HCT116 (cell line): ENCODE results near the gene MBD3L2B.
"Not testable (repeated sequence)": the region's sequence is repeated elsewhere in the genome, so short reads cannot be mapped to it uniquely, and the experiment has no call there.

ENCODE experiments used
- CTCF ChIP-seq, 3 experiments: fragments of 200-600 bp in 1 of 3; sonication (generic) in 1 of 3; IDR thresholded peaks in 2 of 3; conservative IDR thresholded peaks in 1 of 3; 2 replicates each; pipeline ENCODE4 v1.5.1; 2012 to 2017; ENCODE audit warnings: low read depth in 2 of 3, low read length in 2 of 3, antibody characterized with exemption in 1 of 3, borderline replicate concordance in 1 of 3, control low read depth in 1 of 3, mild to moderate bottlenecking in 1 of 3, mixed read lengths in 1 of 3, mixed run types in 1 of 3, moderate library complexity in 1 of 3; ENCODE audit not compliant: insufficient read depth in 1 of 3
- EGR1 ChIP-seq: IDR thresholded peaks from 2 replicates; pipeline ENCODE4 v1.6.1; 2012; ENCODE audit warnings: low read depth
- ELF1 ChIP-seq: IDR thresholded peaks from 2 replicates; pipeline ENCODE4 v1.6.1; 2012; ENCODE audit warnings: low read depth, borderline replicate concordance
- EZH2phosphoT487 ChIP-seq: fragments of 200-600 bp; IDR thresholded peaks from 2 replicates; pipeline ENCODE4 v1.6.1; 2018; ENCODE audit warnings: antibody characterized with exemption, borderline replicate concordance
- POLR2A ChIP-seq: IDR thresholded peaks from 2 replicates; pipeline ENCODE4 v1.7.0; 2011; ENCODE audit warnings: borderline replicate concordance; ENCODE audit not compliant: insufficient read depth, insufficient read length; ENCODE audit errors: extremely low read depth
- POLR2AphosphoS5 ChIP-seq: IDR thresholded peaks from 2 replicates; pipeline ENCODE4 v1.6.1; 2011; ENCODE audit warnings: mild to moderate bottlenecking, low read depth, low read length, moderate library complexity
- REST ChIP-seq: IDR thresholded peaks from 2 replicates; pipeline ENCODE4 v1.6.1; 2012; ENCODE audit warnings: low read depth
- SIN3A ChIP-seq: IDR thresholded peaks from 2 replicates; pipeline ENCODE4 v1.6.1; 2012; ENCODE audit warnings: low read depth
- SRF ChIP-seq: IDR thresholded peaks from 2 replicates; pipeline ENCODE4 v1.6.1; 2012; ENCODE audit warnings: low read depth
- TCF7L2 ChIP-seq: IDR thresholded peaks from 2 replicates; pipeline ENCODE4 v1.7.0; 2011; ENCODE audit warnings: borderline replicate concordance, inconsistent platforms; ENCODE audit not compliant: insufficient read depth, insufficient read length; ENCODE audit errors: extremely low read depth
- ZBTB33 ChIP-seq: IDR thresholded peaks from 2 replicates; pipeline ENCODE4 v1.6.1; 2011; ENCODE audit warnings: mild to moderate bottlenecking, low read length, moderate library complexity; ENCODE audit not compliant: insufficient replicate concordance; ENCODE audit errors: extremely low read depth
- ZNF274 ChIP-seq: fragments of 200-500 bp; sonication (Bioruptor generic); IDR thresholded peaks from 2 replicates; pipeline ENCODE4 v1.6.1; 2014; ENCODE audit warnings: mild to moderate bottlenecking, low read depth, low read length, inconsistent platforms

- TF ChIP-seq POLR2AphosphoS5; CTCF (IDR thresholded peaks at IDR 0.05 in 2 of 3, conservative IDR thresholded peaks at IDR 0.05 in 1 of 3; ENCODE audit: borderline replicate concordance in 1 of 3, insufficient read depth in 1 of 3, low read depth in 2 of 3, low read length in 2 of 3); REST; SRF; EGR1; TCF7L2; EZH2phosphoT487; ZNF274; POLR2A; SIN3A; ZBTB33; ELF1: not testable (repeated sequence)
These were observed 9.0 kb upstream of the MBD3L2B start, which contains the start of gene MBD3L5 for GRCh38 chr19:7030278-7030677.
